Measurements from ENCODE around the gene HLA-G. TPM values are rescaled to one million over a fixed set of nuclear protein-coding genes. Genes with fewer than 3 reads are reported as not detected.

Gene HLA-G
- total RNA-seq, 2 experiments from 2014 or later = 3.0 to 3.8 TPM

DNA sequence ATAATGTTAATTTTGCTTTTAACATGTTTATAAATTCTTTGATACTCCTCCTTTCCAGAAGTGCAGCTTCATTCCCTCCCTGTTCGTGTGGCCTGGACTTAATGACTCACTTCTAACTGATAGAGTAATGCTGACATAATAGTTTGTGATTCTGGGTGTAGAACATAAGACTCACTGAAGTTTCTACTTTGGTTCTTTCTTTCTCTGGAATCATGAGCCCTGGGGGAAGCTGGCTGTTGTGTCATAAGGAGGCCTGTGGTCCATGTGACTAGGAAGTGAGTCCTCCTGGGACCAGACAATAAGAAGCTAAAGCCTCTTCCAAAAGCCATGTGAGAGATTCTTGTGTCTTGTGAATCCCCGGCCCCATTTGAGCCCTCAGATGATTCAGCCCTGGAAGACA is 30.5 kb upstream of the HLA-G start:
- DNase-seq (no peak), ATAC-seq (no peak)
- H3K9me3 Mint-ChIP-seq = no peaks in the 10 kb centered on the region
- intact Hi-C loops (cut with micrococcal nuclease) = no loop called here
- no peak overlapping the region for H3K27ac Mint-ChIP-seq
- ChIA-PET POLR2A (no interaction called here), CTCF (interaction anchor here (1.1 to 1.3 kb wide), 2 partner anchors 146 to 335 kb away, joined by 3 read pairs; no protein-coding TSS in a partner anchor)
- H3K4me1 Mint-ChIP-seq (ENCODE audit: low read depth) = peaks cover 6% of the 10 kb centered on the region
- H3K27me3 Mint-ChIP-seq = peaks cover 20% of the 10 kb centered on the region
- TF ChIP-seq, protein P1, sequence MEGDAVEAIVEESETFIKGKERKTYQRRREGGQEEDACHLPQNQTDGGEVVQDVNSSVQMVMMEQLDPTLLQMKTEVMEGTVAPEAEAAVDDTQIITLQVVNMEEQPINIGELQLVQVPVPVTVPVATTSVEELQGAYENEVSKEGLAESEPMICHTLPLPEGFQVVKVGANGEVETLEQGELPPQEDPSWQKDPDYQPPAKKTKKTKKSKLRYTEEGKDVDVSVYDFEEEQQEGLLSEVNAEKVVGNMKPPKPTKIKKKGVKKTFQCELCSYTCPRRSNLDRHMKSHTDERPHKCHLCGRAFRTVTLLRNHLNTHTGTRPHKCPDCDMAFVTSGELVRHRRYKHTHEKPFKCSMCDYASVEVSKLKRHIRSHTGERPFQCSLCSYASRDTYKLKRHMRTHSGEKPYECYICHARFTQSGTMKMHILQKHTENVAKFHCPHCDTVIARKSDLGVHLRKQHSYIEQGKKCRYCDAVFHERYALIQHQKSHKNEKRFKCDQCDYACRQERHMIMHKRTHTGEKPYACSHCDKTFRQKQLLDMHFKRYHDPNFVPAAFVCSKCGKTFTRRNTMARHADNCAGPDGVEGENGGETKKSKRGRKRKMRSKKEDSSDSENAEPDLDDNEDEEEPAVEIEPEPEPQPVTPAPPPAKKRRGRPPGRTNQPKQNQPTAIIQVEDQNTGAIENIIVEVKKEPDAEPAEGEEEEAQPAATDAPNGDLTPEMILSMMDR (IDR thresholded peaks at IDR 0.05) = no peak
- no peak overlapping the region for H3K4me3 Mint-ChIP-seq
- no peaks in the 10 kb centered on the region for H3K36me3 Mint-ChIP-seq (ENCODE audit: low read depth)

- Mint-ChIP-seq H3K27me3 (peaks cover 20% of the 10 kb centered on the region), H3K4me3 (no peak overlapping the region), H3K9me3 (no peaks in the 10 kb centered on the region), H3K27ac (no peak overlapping the region), H3K36me3 (ENCODE audit: low read depth) (no peaks in the 10 kb centered on the region), H3K4me1 (ENCODE audit: low read depth) (peaks cover 4% of the 10 kb centered on the region)
- no peak for ATAC-seq
- ChIA-PET CTCF (interaction anchor here (1.2 kb wide), 1 partner anchor 10 kb away, joined by 3 read pairs; no protein-coding TSS in a partner anchor), POLR2A (interaction anchor here (0.6 kb wide), 1 partner anchor 602 kb away, joined by 3 read pairs; no protein-coding TSS in a partner anchor)
- TF ChIP-seq, protein P1 (IDR thresholded peaks at IDR 0.05) = no peak
- DNase-seq = no peak
- intact Hi-C loops (cut with micrococcal nuclease) = no loop called here
Measured at GRCh38 chr6:29797966-29798365, 29.7 kb upstream of the HLA-G start.

DNA sequence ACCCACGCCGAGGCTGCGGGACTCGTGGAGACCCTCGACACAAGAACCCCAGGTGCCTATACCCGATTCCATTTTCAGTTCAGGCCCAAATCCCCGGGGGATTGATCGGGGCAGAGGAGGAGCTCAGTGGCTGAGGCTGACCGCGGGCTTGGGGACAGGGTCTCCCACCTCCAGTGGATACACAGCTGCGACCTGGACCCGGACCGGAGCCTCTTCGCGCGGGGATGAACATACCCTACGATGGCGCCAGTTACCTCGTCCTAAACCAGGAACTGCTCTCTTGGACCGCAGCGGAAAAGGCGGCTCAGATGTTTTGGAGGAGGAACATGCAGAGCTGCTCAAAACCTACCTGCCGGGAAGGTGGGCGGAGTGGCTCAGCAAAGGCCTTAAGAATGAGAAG is 27.4 kb upstream of the HLA-G start:
- no peaks in the 10 kb centered on the region for H3K36me3 Mint-ChIP-seq (ENCODE audit: low read depth)
- TF ChIP-seq, protein P1 (IDR thresholded peaks at IDR 0.05) = no peak
- peaks cover 6% of the 10 kb centered on the region for H3K27me3 Mint-ChIP-seq
- no peaks in the 10 kb centered on the region for H3K4me1 Mint-ChIP-seq (ENCODE audit: low read depth)
- no peak overlapping the region for H3K4me3 Mint-ChIP-seq
- no peak overlapping the region for H3K27ac Mint-ChIP-seq
- intact Hi-C loops (cut with micrococcal nuclease) = no loop called here
- no peak for ATAC-seq
- ChIA-PET POLR2A (no interaction called here), CTCF (interaction anchor here (0.7 kb wide), 1 partner anchor 98 kb away, joined by 3 read pairs; no protein-coding TSS in a partner anchor)
- DNase-seq = no peak
- H3K9me3 Mint-ChIP-seq = no peaks in the 10 kb centered on the region

- Mint-ChIP-seq H3K36me3 (ENCODE audit: low read depth) (no peaks in the 10 kb centered on the region), H3K4me3 (no peak overlapping the region), H3K27ac (no peak overlapping the region), H3K4me1 (ENCODE audit: low read depth) (no peaks in the 10 kb centered on the region), H3K27me3 (peaks cover 19% of the 10 kb centered on the region), H3K9me3 (no peaks in the 10 kb centered on the region)
- DNase-seq (no peak), ATAC-seq (no peak)
- ChIA-PET CTCF (interaction anchor here (0.9 to 2.9 kb wide), 3 partner anchors 28 to 152 kb away, joined by 3 to 9 read pairs (median 3); no protein-coding TSS in a partner anchor), POLR2A (no interaction called here)
- intact Hi-C loops (cut with micrococcal nuclease) = no loop called here
- TF ChIP-seq, protein P1 (IDR thresholded peaks at IDR 0.05) = no peak
Measured at GRCh38 chr6:29806387-29806786, 21.2 kb upstream of the HLA-G start.

DNA sequence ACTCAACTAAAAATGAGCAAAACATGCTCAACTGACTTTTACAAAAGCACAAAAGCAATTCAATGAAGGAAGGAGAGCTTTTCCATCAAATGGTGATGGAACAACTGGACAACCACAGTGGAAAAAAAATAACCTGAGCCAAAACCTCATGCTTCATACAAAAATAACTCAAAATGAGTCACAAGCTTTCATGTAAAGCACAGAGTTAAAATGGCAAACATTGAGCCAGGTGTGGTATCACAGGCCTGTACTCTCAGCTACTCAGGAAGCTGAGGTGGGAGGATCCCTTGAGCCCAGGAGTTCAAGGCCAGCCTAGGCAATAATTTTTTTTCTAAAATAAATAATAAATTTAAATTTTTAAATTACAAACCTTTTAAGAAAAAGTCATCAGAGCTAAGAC is 18.4 kb upstream of the HLA-G start:
- TF ChIP-seq, protein P1 (IDR thresholded peaks at IDR 0.05) = no peak
- ATAC-seq = no peak
- no peak for DNase-seq
- Mint-ChIP-seq H3K9me3 (no peaks in the 10 kb centered on the region), H3K36me3 (ENCODE audit: low read depth) (no peaks in the 10 kb centered on the region), H3K27me3 (peaks cover 19% of the 10 kb centered on the region), H3K27ac (no peak overlapping the region), H3K4me1 (ENCODE audit: low read depth) (no peaks in the 10 kb centered on the region), H3K4me3 (no peak overlapping the region)
- intact Hi-C loops (cut with micrococcal nuclease) = no loop called here
- ChIA-PET CTCF (interaction anchor here (1.9 to 2.9 kb wide), 2 partner anchors 25 to 103 kb away, joined by 4 to 9 read pairs; no protein-coding TSS in a partner anchor), POLR2A (no interaction called here)
